ENCODE measurements around the gene MAPK6.

GRCh38 chr15:52013151-52013791, 5.7 kb upstream of the MAPK6 start:
- TF ChIP-seq CTCF (IDR thresholded peaks at IDR 0.05; ENCODE audit: low read length) (no peak), EZH2 (IDR thresholded peaks at IDR 0.05; ENCODE audit: borderline replicate concordance, low read length) (no peak)
